CD4-positive, alpha-beta T cell treated with Interleukin-6 at 100 ng/mL for 8 hours (primary cell): ENCODE results near the gene RDH13.
"Not testable (repeated sequence)": the region's sequence is repeated elsewhere in the genome, so short reads cannot be mapped to it uniquely, and the experiment has no call there.

Source experiments
- DNase-seq: peaks from one replicate; pipeline ENCODE4 v3.0.0-alpha.2; 2020; ENCODE audit warnings: mixed read lengths, low spot score

The RDH13 gene

DNA sequence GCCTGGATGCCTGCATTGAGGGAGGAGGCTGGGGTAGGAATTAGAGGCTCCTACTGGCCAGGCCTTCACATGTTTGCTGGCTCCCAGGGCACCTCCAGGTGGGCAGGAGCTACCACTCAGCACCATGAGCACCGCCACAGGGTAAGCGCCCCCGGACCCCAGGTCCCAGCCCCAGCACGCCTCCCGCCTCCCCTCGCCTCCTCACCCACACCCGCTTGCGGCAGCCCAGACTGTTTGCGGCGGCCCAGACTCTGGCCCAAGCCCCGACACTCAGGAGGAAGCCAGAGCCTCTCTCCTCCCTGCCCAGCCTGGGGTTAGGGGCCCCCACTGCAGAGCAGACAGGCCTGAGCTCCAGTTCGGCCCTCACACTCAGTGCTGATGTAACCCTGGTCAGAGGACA, 13.4 kb upstream of the RDH13 start:
- no peak for DNase-seq

DNA sequence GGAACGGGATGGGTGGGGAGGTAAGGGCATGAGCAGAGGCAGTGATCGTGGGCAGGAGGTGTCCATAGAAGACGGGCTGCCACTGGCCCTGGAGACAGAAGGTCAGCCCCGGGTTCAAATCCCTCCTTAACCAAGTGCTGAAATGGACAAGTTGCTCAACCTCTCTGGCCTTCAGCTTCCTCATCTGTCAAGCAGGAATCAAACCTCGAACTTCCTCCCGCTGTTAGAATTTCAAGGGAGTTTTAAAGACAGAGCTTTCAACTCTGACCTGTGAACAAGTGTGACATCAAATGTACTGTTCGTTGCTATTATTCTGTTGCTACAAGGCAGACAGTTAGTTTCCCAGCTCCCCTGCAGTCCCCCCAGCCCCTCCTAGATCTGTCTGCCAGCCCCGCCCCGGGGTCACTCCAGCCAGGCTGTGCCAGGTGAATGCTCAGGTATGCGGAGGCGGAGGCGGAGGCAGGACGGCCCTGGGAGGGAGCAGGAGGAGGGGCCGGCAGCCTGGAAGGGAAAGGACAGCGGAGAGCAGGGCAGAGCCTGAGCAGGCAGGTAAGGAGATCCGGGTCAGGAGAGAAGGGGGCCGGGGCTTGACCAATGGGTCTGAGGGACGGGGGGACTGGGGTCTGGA, 12.5 kb upstream of the RDH13 start, which contains the start of gene EPS8L1:
TSS of gene EPS8L1 (plus strand) at position 499 of the 628 bp plus-strand sequence. CDS start 576 bp downstream, outside the sequence.
- DNase-seq = no peak

DNA sequence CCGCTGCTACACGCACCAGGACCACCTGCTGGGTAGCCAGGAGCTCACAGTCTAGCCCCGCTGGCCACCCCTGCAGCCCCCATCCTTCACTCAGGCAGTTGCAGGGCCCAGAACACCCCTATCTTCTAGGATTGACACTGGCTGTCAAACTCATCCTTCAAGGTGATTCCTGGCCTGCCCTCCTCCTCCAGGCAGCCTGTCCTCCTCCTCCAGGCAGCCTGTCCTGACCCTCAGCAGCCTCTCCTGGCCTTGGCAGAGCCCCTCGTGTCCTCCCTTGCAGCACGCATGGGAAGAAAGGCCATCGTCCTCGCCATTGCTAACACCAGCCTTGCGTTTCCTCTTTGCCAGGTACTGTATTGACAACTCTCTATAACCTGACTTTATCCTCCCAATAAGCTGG, 9.0 kb upstream of the RDH13 start:
- no peak for DNase-seq

DNA sequence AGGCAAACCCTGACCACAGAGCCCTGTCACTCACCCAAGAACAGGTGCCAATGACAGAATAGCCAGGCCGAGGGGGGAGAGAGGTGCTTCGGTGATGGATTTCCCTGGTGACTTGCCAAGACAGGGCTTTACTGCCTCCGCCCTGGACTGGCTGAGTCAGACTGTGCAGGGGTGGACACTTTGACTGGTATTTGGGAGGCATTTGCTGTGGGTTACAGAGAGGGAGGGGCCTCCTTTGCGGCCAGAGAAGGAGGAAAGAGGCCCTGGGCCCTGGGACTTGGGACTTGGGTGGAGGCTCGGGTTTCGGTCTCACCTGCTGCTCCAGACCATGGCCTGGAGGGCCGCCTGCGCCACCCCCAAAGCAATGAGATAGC, 8.2 kb upstream of the RDH13 start:
- no peak for DNase-seq

DNA sequence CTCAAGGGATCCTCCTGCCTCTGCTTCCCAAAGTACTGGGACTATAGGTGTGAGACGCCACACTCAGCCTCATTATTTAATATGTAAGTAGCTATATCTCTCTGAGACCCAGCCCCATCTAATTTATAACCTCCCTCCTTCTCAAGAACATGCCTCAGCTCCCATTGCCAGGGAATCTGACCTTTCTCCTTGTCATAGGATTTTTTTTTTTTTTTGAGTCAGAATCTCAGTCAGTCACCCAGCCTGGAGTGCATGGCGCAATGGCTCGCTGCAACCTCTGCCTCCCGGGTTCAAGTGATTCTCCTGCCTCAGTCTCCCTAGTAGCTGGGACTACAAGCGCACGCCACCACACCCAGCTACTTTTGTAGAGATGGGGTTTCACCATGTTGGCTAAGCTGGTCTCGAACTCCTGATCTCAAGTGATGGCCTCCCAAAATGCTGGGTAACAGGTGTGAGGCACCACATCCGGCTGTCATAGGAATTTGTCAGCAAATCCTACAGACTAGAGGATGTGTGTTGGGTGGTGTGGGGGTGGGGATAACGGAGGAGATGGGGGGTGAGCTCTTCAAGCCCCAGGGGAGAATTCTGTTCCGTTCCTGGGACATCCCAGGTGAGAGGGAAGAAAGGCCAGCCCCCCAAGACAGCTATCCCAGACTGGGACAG, 7.6 kb upstream of the RDH13 start:
- DNase-seq = no peak

DNA sequence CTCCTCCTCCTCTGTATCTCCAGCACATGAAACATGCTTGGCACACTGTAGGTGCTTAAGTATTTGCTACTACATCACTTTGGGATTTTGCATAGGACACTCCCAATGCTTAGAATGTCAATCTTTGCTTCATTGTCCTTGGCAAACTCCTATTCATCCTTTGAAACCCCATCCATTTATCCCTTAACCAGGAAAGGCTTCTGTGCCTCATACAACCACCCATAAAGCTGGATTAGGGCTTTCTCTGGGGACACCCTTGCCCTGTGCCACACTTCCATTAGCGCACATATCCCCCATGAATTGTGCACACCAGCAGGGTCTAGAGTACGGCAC, 6.9 kb upstream of the RDH13 start:
- DNase-seq = no peak

DNA sequence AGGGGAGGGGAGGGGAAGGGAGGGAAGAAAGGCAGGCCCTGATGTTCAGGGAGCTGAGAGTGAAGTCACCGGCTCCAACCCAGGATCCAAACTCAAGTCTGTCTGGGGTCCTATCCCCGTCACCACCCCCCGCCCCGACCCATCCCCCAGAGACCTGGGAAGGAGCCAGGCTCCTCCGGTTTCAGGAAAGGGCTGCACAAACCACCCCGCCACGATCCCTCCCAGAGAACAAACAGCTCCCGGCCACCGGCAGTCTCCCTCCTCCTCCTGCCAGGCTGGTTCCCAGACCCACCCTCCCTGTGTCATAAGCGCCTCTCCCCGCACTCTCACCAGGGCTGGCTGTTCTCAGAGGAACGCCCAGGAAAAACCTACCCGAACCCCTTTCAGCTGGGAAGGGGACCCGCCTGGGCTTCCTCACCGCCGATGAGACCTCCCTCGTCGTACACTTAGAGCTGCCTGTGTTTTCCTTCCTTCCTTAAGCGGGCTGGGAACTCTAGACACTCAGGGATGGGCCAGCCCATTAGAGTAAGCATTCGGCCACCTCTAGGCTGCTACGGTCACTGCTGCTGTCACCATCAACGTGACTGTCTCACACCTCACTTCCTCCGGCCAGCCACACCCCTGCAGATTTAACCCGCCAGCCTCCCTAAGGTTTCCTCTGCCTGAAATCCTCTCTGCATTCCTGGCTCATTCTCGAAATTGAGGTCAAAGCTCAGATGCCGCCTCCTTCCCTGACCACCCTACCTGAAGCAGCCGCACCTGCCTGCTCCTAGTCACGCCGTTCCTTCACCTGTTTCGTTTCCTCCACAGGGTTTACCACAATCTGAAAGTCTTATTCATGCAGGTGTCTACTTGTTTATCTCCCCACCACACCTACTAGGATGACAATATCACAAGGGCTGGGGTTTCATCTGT, 6.3 kb upstream of the RDH13 start:
- no peak for DNase-seq

DNA sequence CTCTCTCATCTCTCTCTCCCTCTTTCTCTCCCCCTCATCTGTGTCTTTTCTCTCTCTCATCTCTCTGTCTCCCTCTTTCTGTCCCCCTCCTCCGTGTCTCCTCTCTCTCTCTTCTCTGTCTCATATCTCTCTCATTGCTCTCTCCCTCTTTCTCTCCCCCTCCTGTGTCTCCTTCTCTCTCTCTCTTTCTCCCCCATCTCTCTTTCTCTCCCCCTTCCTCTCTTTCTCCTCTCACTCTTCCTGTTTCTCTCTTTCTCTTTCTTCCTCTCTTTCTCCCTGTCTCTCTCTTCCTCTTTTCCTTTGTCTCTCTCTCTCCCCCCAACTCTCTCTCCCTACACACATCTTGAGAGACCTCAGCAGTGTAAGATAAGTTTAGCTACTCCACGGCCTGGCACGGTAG, 4.9 kb upstream of the RDH13 start:
- DNase-seq = no peak

DNA sequence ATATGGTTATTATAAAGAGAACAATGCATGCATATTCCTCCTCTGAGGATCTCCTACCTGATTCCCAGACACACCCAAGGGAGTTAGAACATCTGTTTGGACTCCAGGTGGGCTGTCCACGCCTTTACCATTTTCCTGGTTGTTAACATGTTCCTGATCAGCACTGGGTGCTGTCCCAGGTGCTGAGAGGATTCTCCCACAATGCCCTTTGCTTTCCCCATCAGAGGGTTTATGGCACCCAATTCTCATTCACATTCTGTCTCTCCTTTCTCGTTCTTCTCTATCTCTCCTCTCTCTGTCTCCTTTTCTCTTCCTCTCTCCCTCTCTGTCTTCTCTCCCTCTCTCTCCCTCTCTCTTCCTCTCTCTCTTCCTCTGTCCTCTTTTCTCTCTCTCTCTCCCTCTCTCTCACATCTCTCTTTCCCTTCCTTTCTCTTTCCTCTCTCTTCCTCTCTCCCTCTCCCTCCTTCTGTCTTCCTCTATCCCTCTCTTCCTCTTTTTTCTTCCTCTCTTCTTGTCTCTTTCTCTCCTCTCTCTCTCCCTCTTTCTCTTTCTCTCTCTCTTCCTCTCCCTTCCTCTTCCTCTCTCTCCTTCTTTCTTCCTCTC, 3.3 kb upstream of the RDH13 start:
- DNase-seq = no peak

DNA sequence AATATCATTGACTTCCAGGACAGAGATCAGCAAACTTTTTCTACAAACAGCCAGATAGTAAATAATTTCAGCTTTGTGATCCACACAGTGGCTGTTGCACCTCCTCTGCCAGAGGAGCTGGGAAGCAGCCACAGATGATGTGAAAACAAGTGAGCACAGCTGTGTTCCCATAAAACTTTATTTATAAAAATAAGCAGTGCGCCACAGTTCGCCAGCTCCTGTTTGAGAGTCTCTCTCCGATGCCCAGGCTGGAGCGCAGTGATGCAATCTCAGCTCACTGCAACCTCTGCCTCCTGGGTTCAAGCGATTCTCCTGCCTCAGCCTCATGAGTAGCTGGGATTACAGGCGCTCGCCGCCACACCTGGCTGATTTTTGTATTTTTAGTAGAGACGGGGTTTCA, 2.6 kb upstream of the RDH13 start:
- DNase-seq = not testable (repeated sequence)

DNA sequence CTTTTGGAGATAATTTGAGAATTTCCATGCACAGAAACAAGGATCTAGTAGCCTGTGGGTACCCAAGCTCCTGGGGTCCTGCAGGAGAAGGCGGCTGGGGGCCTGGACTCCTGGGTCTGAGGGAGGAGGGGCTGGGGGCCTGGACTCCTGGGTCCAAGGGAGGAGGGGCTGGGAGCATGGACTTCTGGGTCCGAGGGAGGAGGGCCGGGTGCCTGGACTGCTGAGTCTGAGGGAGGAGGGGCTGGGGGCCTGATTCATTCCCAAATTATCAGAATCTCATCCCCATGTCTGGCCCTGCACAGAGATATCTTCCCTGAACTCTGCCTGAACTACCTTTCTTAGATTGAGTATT, 520 bp upstream of the RDH13 start:
- no peak for DNase-seq

DNA sequence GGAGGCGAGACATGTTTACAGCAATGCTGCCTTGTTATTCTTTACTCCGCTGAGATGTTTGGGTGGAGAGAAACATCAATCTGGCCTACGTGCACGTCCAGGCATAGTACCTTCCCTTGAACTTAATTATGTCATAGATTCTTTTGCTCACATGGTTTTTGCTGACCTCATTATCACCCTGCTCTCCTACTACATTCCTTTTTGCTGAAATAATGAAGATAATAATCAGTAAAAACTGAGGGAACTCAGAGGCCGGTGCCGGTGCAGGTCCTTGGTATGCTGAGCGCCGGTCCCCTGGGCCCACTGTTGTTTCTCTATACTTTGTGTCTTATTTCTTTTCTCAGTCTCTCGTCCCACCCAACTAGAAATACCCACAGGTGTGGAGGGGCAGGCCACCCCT, 2.7 kb downstream of the RDH13 start:
- DNase-seq = not testable (repeated sequence)

DNA sequence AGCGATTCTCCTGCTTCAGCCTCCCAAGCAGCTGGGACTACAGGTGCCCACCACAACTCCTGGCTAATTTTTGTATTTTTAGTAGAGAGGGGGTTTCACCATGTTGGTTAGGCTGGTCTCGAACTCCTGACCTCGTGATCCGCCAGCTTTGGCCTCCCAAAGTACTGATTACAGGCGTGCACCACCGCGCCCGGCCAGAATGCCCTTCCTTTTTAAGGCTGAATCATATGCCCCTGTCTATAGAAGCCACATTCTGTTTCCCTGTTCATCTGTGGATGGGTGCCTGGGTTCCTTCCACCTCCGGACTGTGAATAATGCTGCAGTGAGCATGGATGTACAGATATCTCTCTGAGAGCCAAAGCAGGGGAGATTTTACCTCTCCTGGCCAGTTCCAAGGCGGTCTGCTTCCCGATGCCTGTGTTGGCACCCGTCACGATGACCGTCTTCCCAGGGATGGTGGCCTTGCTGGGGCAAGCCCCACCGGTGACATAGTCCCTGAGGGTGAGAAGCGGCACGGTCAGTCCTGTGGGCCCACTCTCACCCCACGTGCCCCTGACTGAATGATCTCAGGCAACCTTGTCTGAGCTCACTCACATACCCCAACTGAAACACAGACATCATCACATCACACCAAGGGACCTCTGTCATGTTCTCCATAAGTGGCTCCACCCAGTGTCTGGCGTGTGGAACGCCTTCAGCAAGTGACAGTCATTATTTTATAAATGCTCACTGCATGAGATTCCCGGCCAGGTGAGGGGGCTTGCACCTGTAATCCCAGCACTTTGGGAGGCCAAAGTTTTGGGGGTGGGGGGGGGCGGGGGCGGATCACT, 4.0 kb downstream of the RDH13 start:
- DNase-seq = no peak

DNA sequence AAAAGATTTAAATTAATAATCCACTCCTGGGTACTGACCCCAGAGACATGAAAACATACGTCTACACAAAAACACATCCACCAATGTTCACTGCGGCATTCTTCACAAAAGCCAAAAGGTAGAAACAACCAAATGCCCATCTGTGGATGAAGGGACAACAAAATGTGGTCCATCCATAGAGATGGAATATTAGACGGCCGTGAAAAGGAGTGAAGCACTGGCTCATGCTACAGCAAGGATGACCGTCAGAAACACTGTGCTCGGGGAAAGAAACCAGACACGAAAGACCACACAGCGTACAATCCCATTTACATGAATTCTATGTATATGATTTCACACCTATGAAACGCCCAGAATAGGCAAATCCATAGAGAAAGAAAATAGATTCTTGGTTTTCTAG, 6.1 kb downstream of the RDH13 start:
- no peak for DNase-seq

DNA sequence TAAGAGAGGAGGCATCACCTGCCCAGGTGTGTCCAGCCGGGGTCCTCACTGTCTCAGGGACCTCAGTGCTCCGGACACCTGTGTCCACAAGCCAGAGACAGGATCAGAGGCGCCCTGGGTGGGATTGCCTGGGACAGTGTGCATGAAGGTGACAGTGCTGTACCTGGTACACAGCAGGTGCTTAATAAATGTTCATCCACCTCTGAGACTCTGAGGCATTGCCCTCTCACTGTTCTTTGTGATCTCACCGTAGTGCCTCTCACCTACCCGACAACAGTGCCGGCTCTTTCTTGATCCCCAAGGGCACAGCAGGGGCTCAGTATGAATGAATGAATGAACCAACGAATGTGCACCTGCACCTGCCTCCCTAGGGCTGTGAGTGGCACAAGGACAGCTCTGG, 9.2 kb downstream of the RDH13 start:
- DNase-seq = no peak

DNA sequence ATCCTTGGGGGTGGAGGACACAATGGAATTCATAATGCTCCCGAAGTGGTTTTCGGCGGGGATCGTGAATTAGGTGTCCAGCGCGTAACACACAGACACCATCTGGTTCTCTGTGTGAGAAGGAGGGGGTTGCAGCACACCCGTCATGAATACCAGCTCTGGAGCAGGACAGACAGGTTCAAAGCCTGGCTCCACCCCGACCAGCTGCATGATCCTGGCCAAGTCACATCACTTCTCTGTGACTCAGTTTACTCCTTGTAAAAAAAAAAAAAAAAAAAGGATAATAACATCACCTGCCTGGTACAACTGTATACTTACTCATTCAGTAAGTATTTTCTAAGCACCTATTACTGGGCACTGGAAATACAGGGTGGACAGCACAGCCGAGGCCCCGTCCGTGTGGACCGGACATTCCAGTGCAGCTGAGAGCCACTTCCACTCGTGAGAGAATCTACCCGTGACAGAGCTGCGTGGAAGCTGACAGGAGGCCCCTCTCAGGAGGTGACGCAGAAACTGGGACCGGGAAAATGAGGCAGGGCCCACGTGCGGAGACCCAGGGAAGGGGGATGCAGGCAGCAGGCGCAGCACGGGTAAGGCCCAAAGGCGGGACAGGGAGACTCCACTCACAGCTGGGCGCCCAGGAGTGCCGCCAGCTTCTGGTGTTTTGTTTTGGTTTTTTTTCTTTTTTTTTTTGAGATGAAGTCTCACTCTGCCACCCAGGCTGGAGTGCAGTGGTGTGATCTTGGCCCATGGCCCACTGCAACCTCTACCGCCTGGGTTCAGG, 12.0 kb downstream of the RDH13 start:
- DNase-seq = no peak

DNA sequence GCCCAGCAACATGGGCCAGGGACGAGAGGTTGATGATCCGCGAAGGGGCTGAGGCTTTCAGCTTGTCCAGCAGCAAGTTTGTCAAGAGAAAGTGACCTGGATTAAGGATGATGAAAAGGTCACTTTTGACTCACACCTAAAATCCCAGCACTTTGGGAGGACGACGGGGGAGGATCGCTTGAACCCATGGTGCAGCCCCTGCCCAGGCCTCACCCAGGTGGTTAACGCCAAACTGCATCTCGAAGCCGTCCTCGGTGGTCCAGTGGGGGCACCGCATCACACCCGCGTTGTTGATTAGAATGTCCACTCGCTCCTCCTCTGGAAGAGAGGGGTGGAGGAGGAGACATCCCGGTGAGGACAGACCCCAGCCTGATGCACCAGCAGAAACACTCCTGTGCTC, 14.5 kb downstream of the RDH13 start:
- DNase-seq = no peak

DNA sequence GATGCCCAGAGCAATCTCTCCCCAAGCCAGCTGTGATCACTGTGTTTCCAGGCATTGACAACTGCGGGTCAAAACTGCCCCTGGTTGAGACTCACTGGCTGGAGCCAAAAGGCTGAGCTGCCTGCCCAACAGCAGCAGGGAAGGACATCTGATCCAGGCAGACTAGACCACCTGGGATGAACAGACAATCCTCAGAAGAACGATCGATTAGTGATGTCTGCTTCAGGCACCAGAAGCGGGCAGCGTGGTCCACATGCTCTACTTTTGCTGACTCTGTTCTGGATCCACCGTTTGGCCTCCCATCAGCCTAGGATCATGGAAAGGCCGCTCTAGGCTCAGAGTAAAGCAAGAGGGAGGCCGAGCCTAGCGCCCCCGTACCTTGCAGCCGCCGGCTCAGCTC, 15.0 kb downstream of the RDH13 start:
- DNase-seq = no peak

DNA sequence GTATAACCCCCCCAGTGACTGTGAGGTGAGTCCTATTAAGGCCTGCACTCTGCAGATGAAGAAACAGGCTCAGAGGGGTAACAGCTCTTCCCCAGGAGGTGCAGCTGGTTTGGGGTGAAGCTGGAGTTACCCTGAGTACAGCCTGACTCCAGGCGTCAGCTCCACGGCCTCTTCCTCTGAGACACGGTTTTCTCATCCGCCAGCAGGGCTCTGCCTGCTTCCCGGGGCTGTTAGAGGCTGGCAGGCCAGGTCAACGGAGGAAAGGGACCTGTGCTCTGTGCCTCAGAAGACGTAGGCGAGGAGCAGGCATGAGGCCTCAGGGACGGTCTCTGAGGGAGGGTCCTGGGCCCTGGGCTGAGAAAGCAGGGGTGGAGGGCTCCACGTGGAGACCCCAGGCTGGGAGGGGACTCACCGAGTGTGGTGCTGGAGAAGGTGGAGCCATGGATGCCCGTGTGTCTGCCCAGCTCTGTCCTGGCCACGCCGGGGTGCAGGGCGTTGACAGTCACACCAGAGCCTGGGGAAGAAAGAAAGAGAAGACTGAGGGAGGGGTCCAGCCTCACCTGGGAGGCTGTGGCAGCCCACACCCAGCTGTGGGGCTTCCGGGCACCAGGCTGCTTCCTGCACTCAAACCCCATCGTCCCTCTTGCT, 15.8 kb downstream of the RDH13 start:
- no peak for DNase-seq
